ENCODE measurements around the gene STX17.

STX17 gene

DNA sequence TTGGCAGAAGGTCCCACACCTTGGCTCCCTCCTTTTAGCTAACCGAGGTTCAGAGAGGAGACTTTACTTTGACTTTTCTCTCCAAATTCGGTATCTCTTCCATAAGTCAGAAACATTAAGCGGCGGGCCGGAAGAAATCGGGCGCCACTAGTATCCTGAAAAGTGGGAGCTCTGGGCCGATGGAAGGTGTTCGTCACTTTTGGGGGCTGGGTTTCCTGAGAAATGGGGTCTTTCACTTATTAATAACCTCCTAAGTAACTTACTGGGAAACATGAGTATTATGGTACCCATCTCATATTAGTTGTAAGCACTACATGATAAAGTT, 716 bp downstream of the STX17 start:
- DNase-seq (ENCODE audit: low spot score) = no peak

DNA sequence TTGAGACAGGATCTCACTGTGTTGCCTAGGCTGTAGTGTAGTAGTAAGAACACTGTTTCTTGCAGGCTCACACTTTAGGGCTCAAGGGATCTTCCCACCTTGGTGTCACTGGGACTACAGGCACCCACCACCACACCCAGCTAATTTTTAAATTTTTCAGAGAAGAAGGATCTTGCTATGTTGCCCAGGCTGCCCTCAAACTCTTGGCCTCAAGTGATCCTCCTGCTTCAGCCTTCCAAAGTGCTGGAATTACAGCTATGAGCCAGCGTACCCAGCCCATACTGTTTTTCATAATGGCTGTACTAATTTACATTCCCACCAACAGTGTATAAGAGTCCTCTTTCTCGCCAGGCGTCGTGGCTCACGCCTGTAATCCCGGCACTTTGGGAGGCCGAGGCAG, 5.1 kb downstream of the STX17 start:
- DNase-seq (ENCODE audit: low spot score) = no peak

DNA sequence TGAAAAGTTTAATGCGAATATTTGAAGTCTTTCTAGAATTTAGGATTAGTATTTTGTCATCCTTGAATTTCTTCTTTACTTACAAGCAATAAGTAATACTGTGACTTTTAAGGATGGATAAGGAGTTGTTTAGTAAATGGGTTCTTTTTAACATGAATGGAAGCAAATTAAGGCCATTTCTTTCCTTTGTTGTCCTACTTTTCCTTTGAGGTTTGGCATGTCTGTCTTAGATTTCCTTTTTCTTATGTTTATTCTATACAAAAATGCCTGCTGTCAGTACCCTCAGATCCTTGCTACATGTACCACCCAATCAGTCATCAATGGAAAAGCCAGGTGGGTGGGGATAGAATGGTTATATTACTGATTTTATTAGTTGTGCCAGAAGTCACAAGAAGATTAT, 10.2 kb downstream of the STX17 start:
- DNase-seq (ENCODE audit: low spot score) = no peak

DNA sequence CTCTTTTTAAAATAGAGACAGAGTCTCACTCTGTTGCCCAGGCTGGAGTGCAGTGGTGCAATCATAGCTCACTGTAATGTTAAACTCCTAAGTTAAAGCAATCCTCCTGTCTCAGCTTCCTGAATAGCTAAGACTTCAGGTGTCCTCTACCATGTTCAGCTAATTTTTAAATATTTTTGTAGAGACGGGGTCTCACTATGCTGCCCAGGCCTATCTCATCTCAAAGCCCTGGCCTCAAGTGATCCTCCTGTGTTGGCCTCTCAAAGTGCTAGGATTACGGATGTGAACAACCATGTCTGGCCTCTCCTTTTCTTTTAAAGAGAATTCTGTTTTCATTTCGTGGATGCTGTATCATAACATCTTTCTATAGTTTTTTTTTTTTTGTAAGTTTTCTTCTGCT, 11.7 kb downstream of the STX17 start:
- no peak for DNase-seq (ENCODE audit: low spot score)

DNA sequence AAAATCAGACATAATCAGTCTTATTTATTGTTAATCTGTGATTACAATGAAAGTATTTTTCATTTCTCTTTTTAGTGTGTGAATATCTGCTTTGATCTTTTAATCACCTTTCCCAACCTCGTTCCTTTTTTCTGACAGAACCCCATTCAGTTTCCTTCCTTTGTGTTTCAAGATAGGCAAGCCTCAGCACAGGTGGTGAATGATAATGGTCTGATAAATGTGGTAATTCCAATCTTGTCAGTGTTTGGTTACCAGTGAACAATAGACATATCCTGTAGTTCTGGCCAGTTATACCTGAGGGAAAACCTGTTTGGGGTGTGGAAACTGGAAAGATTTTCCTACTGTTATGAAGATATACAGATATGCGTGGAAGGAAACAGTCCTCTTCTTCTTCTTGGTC, 13.5 kb downstream of the STX17 start:
- no peak for DNase-seq (ENCODE audit: low spot score)

DNA sequence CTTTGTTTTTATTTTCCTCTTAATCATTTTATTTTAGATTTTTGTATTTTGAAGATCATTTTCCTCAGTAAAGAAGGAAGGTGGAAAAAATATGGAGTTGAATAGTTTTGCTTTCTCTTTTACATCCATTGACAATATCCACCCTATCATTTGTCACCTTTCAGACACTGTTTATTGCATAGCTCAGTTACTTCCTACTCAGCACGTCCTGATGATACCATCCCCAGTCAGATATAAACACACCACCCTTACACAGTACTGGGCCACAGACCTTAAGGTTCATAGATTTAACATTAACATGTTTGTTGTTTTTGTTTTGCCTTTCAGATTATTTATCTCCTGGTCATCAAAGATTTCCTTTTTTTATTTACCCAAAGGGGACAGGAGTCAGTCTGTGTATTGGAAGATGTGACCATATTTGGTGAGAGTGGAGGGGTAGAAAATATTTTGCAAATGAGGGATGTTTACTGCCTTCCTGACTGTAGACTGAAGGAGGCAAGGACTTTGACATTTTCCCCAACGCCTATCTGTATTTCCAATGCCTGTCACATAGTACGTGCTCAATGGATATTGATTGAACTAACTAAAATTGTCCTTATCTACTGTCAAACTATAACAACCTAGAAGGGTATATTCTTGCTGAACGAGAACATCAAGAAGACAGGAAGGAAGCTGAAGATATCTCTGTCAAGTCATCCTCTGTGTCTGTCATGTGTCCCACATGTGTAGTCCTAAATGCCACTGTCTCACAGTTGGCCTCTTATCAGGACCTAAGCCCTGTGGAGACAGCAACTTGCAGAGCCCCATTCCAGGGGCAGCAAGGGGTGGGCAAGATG, 15.6 kb downstream of the STX17 start:
- no peak for DNase-seq (ENCODE audit: low spot score)

DNA sequence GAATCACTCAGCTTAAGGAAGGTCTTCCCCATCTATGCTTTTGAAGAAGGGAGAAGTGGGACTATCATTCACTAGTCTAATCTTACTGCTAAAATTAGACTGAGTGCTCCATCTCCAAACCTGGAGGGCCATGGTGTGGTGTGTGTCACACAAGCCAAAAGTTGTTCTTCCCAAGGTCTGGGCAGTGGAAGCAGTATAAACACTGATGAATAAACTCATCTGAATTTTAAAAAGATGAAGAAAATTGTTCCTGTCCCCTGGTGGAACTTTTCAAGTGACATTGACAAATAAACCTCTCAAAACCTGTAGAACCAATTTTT, 16.2 kb downstream of the STX17 start:
- no peak for DNase-seq (ENCODE audit: low spot score)

DNA sequence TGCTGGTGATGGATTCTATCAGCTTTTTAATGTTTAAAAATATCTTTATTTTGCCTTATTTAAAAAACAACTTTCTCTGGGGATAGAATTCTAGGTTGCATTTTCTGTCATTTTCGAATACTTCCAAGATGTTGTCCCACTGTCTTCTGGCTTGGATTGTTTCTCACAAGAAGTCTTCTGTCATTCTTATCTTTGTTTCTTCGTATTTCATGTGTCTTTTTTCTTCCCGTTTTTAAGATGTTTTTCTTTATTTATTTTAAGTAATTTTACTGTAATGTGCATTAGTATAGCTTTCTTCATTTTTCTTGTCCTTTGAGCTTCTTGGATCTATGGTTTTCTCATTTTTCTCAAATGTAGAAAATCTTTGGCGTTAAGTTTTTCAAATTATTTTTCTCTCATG, 19.1 kb downstream of the STX17 start:
- DNase-seq (ENCODE audit: low spot score) = no peak

DNA sequence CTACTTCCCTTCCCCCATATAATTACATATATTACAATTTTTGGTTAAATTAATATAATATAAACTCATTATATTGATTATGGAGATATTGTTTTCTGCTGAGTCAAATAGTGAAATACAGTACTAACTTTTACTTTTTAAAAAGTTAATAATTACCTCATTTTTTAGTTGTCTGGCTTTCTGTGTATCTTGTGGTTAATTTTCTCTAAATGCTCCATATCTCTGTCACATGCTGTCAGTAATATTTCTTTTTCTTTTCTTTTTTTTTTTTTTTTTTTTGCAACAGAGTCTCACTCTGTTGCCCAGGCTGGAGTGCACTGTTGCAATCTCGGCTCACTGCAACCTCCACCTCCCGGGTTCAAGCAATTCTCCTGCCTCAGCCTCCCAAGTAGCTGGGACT, 23.2 kb downstream of the STX17 start:
- no peak for DNase-seq (ENCODE audit: low spot score)

DNA sequence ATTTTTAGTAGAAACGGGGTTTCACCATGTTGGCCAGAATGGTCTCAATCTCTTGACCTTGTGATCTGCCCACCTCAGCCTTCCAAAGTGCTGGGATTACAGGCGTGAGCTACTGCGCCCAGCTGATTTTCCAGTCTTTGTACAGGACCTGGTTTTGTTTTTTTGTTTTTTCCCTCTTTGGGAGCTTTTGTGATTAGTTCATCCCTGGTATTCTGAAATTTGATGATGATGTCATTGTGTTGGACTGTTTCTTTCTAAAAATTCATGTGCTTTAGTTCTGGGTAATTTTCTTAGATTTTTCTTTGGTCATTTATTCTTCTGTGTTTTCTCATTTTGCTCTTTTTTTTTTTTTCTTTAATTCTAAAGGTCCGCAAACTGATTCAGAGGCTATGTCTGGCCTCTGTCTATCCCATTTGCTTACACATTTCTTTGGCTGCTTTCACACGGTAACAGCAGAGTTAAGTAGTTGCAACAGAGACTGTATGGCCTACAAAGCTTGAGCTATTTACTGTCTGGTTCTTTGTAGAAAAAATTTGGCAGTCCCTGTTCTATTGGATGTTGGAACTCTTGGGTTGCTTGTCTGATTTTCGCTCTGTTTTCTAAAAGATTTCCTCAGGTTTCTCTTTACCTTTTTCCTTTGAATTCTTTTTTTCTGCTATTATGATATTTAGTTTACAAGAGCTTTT, 24.8 kb downstream of the STX17 start:
- no peak for DNase-seq (ENCODE audit: low spot score)

DNA sequence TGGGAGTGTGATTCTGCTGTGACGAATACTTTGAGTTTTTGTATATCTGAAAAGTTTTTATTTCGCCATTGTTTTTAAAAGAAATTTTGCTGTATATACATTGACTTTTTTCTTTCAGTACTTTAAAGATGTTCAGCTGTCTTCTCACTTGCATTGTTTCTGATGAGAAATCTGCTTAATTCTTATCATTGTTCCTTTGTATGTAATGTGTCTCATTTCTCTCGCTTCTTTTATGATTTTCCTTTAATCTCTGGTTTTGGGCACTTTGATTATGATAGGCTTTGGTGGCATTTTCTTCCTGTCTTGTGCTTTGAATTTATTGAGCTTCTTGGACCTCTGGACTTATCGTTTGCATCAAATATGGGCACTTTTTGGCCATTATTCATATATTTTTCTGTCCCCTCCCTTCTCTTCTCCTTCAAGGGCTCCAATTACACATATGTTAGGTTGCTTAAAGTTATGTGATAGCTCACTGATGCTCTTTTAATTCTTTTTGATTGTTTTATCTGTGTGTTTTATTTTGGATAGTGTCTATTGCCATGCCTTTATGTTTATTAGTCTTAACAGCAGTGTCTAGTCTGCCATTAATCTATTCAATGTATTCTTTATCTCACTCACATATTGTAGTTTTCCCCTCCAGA, 30.6 kb downstream of the STX17 start:
- DNase-seq (ENCODE audit: low spot score) = no peak

DNA sequence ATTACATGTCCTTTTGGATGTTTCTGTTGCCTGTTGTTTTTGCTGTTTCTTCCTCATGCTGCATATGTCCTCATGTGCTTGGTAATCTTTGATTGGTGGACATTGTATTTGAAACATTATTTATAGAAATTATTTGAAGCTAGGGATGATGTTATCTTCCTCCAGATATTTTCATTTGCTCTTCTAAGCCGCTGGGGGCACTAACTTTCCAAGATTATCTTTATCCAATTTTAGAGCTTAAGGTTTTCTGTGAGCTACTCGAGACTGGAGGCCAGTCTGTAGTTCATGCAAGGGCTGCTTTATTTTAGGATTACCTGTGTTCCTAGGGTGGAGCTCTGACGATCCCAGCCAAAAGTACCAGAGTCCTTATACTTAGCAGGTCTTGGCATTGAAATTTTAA, 40.9 kb downstream of the STX17 start:
- DNase-seq (ENCODE audit: low spot score) = no peak

DNA sequence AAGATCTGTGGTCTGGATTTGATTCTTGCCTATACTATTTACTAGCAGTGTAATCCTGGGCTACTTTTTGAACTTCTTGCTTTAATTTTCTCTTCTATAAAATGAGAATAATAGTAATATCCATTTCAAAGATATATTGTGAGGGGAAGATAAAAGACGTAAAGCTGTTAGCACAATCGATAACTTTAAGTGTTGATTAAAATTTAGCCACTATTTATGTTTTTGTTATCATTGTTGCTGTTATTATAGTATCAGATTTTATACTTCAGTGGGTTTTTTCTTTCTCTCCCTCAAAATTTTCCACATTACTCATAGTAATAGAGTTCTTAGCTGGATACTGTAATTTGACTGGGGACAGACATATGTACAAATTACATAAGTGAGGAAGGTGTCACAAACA, 42.0 kb downstream of the STX17 start:
- no peak for DNase-seq (ENCODE audit: low spot score)

DNA sequence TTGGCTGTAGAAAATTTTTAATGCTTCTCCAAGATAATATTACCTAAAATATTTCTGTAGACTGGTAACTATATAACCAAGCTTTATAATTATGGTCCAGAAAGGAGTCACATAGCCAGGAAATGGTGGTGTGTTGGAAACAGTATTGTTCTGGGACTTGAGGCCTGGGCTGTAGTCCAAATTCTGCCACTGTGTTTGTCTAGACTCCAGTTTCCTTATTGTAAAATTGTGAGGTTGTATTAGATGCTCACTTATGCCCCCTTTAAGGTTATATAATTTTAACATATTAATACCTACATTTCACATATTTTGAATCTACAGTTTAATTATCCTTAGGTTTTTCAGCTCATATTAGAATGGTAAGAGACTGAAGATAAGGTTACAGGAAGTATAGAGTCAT, 42.4 kb downstream of the STX17 start:
- DNase-seq (ENCODE audit: low spot score) = no peak

DNA sequence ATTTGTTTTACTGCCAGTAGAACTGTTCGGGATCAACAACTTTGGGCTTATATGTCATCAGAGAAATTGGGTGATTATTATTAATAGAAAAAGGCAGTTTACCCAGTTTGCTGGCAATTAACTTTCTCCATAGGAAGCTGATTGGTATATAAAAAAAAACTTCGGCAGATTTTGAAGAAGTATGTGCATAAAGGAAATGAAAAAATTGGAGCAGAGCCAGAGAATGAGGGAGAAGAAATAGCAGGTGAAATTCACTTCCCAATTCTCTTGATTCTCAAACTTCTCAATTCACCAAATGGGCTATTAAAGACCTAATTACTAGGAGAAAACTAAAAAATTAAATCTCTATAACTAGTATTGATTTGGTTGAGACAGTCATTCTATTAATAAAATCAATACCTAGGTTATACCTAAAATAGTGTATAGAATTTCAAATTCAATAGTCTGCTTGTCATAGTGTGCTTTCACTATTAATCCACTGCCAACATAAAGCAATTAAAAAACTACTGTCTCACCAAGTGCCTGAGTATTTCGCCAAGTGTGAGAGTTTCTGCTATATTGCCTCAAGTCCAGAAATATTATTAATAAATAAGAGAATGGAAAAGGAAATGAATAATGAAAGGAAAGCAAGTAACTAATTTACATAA, 47.5 kb downstream of the STX17 start:
- DNase-seq (ENCODE audit: low spot score) = no peak

DNA sequence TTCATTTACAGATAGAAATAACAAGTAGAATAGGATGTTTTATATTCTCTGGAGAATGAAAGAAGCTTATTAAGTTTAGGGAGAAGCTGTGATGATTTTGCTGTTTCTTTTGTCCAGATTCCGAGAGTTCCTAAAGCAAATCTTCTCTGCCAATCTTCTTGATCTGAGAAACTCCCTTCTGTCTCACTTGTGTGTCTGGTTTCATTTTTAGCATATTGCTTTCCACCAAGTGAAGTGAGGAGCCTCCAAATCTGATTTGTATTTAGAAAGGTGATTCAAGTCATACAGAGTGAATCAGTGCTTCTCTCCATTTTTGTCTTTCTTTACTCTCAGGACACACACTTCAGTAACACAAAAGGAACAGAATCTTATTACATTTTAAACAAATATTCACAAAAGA, 48.4 kb downstream of the STX17 start:
- no peak for DNase-seq (ENCODE audit: low spot score)

DNA sequence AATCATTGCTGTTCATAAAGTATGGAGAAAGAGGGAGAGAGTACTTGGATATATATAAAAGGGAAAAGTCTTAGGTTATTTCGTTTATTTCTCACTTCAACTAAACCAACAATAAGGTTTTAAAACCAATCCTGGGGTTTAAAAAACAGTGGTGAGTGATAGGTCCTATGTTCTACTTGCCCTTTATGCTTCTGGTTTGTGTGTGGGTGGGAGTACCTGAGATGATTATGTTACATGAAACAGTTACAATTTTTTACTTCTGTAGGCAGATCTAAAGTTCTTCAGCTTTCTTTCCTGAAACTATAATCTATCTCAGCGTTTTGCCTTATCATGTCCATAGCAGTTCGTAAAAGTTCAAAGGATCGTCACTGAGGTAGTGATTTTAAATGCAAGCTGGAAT, 49.2 kb downstream of the STX17 start:
- DNase-seq (ENCODE audit: low spot score) = no peak

DNA sequence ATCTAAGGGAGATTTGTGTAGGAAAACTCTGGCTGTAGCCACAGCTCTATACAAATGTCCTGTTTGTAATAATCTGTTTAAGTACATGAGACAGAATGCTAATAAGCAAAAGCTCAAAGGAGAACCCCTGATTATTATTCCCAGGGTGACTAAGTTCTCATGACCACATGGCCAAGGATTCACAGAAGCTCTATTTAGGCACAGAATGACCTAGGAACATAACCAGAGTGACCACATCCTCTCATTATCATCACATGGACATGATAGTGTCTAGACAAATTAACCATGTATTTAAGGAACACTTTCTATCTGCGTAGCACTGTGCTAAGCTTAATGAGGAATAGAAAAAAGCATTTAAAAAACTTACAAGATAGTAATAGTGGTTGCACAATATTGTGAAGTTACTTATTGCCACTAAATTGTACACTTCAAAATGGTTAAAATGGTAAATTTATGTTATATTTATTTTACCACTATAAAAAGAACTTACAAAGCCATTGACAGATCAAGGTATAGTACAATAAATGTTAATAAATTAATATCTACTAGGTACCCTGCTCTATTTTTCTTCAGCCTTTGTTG, 56.3 kb downstream of the STX17 start:
- peak; percentile 96 for DNase-seq (ENCODE audit: low spot score)

DNA sequence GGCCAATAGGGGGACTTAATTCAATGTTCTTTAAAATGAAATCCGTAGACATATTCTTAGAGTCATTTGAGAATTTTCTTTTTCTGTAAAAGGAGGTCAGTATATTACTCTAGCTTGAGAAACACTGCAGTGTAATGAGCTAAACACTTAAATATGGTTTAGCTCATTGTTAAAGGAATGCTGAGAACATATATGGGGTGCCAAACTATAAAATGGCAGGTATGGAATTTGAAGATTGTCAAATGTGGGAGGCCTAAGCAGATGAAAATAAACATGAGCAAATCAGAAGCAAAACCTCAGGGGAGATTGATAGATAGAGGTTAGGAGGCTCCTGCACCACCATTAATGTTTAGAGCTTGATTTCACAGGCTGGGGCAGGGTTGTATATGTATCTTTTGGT, 57.9 kb downstream of the STX17 start:
- DNase-seq (ENCODE audit: low spot score) = no peak

DNA sequence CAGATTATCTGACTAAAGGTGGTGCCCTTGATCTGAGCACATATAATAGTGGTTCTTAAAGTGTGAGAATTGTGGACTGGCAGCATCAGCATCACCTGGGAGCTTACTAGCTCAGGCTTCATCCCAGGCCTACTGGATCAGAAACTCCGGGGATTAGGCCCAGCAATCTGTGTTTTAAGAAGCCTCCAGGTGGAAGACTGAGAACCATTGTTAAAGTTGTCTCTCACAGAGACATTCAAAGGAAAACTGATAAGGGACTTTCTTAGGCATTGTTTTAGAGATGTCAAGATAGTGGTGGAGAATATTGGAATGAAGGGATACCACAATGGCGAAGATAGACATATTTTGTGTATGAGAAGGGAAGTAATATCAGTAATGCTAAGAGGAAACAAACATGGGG, 59.5 kb downstream of the STX17 start:
- DNase-seq (ENCODE audit: low spot score) = no peak

DNA sequence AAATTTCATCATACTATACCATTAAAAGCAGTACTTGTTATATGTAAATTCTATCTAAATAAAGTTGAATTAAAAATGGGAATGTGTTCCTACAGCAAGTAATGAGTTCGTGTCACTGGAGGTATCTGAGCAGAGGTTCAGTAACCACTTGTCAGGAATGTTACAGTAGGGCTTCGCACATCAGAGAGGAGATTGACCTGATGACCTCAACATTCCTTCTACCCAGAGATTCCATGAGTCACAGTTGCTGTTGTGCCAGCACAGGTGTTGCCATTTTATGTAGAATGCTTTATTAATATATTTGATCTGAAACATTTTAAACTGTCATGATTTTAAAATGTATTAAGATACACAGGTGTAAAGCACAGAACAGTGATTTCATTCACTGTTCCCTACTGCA, 60.3 kb downstream of the STX17 start:
- DNase-seq (ENCODE audit: low spot score) = peak; percentile 32

DNA sequence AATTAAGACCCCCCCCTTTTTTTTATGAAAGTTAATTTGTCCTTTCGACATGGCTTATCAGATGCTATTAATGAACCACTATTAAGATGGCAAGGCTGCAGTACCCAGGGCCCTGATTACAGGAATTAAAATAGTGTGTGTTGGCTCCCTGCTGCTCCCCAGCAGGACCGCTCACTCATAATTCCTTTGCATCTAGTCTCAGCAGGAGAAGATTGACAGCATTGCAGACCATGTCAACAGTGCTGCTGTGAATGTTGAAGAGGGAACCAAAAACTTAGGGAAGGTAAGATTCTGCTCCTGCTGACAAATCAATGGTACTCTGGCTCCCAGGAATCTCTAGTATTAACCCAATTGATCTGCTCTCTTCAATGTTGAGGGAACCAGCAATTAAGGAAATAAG, 61.0 kb downstream of the STX17 start:
- DNase-seq (ENCODE audit: low spot score) = no peak

DNA sequence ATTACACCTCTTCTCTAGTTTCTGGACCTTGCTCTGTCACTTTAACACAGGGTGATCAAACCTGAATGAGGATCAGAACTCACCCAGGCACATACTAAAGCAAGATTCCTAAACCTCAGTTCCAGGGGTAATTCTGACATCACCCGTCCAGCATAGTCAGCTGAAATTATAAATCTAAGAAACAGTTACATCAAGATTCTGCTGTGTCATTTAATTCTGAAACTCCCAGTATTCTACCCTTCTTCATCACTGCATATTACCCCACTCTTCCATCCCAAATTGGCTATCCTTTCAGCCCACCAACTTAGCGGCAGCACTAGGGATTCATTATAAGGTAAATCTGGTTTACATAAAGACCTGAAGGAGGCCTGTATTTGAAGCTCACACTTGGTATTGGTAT, 64.0 kb downstream of the STX17 start:
- DNase-seq (ENCODE audit: low spot score) = no peak

Data from COLO829 (cell line).